CD4-positive, alpha-beta T cell treated with Interleukin-4 for 1 hour (primary cell): ENCODE results near the gene SNX32.
A peak's percentile ranks its signal among the peaks of the same experiment; 100 is the strongest.

Experiments
- DNase-seq, 2 donors: peaks; one replicate each; pipeline ENCODE4 v3.0.0-alpha.2; 2020 to 2022

SNX32 gene

GRCh38 chr11:65857853-65858680 is 24.3 kb downstream of the SNX32 start, which contains the start of gene CFL1:
CFL1 (minus strand) TSS chr11:65858180; CDS start chr11:65858099, 81 bp downstream.
- peak; percentile 97 to 98 for DNase-seq

GRCh38 chr11:65858681-65859087 is 24.9 kb downstream of the SNX32 start:
- no peak for DNase-seq

GRCh38 chr11:65859095-65859811 is 25.5 kb downstream of the SNX32 start:
- DNase-seq: peak; percentile 97

DNA sequence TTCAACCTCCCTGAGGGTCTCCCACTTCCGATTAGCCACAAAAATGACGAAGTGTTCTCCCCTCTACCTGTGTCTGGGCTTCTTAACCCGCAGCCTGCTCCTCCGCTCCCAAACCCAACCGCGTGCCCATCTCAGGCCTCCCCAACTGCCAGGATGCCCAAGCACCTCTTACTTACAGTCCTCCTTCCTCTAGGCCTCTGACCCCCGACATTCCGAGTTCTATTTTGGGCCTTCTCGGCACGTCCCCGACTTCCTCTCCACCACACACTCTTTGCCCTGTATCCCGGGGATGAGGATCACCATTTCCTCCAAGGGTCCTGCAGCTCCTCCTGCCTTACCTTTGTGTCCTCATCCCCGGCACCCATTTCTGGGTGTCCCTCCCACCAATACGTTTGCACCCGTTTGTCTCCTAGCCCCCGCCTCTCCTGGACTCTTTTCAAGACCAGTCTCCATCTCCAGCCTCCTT is 26.1 kb downstream of the SNX32 start:
- DNase-seq: no peak

- peak; percentile 95 to 96 for DNase-seq
Observed at GRCh38 chr11:65860278-65861164, 26.8 kb downstream of the SNX32 start, which contains the start of gene MUS81. MUS81 (plus strand) TSS chr11:65860433; CDS start chr11:65860754, 321 bp downstream.

GRCh38 chr11:65861165-65861505 is 27.4 kb downstream of the SNX32 start:
- DNase-seq: no peak

GRCh38 chr11:65861533-65862183 is 27.9 kb downstream of the SNX32 start:
- DNase-seq: no peak

- DNase-seq: no peak
Observed at GRCh38 chr11:65862191-65862735, 28.5 kb downstream of the SNX32 start.

- DNase-seq: no peak
Observed at GRCh38 chr11:65862941-65863888, 29.5 kb downstream of the SNX32 start.

- DNase-seq: no peak
Observed at GRCh38 chr11:65863889-65864705, 30.3 kb downstream of the SNX32 start.

DNA sequence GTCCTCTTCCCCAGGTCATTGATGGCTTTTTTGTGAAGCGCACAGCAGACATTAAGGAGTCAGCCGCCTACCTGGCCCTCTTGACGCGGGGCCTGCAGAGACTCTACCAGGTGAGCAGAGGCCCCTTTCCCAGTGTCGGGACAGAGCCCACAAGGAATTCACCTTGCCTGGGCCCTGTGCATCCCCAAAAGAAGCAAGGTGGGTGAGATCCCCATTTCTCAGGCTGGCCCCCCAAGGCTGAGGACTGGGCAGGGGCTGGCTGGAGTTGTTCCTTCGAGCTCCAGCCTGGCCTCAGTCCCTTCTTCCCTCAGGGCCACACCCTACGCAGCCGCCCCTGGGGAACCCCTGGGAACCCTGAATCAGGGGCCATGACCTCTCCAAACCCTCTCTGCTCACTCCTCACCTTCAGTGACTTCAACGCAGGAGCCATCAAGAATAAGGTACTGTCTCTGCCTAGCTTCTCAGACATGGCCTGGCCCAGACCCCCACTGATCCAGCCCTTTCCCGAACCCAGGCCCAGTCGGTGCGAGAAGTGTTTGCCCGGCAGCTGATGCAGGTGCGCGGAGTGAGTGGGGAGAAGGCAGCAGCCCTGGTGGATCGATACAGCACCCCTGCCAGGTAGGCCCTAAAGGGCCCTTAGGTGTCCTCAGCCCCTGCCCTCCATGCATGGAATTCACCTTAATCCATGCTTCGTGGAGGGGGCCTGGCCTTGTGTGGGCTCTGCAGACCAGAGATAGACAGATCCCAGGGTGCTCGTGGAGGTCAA is 31.1 kb downstream of the SNX32 start:
- no peak for DNase-seq

DNA sequence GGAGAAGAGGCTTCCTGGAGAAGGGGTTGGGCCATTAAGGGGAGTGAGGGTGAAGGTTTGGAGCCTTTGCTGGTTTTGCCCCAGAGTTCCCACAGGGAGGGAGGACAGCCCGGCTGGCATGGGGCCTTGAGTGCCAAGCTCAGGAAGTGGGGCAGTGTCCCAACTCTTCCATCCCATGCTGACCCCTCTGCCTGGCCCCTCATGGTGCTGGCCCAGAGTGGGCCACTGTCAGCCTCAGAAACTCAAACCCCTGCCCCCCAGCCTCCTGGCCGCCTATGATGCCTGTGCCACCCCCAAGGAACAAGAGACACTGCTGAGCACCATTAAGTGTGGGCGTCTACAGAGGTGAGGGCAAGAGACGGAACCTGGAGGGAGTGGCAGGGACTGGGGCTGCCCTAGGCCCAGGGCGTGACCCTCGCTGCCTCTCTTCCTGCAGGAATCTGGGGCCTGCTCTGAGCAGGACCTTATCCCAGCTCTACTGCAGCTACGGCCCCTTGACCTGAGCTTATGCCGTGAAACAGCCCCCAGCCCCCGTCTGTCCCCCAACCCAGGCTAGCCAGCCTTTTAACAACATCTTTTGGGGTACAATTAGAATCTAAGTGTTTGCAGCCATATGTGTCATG is 31.9 kb downstream of the SNX32 start:
- DNase-seq: no peak

- no peak for DNase-seq
Observed at GRCh38 chr11:65866509-65867283, 32.9 kb downstream of the SNX32 start.

GRCh38 chr11:65867284-65868071 is 33.7 kb downstream of the SNX32 start:
- DNase-seq: no peak

GRCh38 chr11:65868076-65868667 is 34.4 kb downstream of the SNX32 start:
- DNase-seq: peak in 1 of 2 donors; percentile 38

GRCh38 chr11:65868907-65869306 is 35.1 kb downstream of the SNX32 start:
- no peak for DNase-seq
